GM18508 (cell line): ENCODE data around the gene TAL2.
"Not testable (repeated sequence)": the region's sequence is repeated elsewhere in the genome, so short reads cannot be mapped to it uniquely, and the experiment has no call there.

Experiments
- ATAC-seq: cut with Tn5 transposase; IDR thresholded peaks from one replicate; pipeline ENCODE4 v1.9.1; 2021; ENCODE audit warnings: moderate number of reproducible peaks; ENCODE audit not compliant: insufficient read depth, unreplicated experiment

The TAL2 gene

GRCh38 chr9:105703638-105704037, 41.4 kb downstream of the TAL2 start:
- not testable (repeated sequence) for ATAC-seq

DNA sequence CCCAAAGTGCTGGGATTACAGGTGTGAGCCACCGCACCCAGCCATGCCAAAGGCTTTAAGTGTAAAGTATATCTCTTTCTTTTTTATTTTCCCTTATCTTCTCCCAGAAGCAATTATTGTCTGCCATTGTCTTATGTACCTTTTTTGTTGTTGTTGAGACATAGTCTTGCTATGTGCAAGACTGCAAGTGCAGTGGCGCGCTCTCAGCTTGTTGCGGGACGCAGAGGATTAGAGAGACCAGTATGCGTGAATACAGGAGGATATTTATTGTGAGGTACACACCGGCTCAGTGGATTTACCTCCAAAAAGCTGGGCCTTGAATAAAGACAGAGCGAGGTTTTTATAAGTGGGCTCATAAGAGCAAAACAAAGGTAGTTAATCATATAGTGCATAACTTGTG, 43.9 kb downstream of the TAL2 start:
- no peak for ATAC-seq

- ATAC-seq = no peak
Measured at GRCh38 chr9:105708405-105708804, 46.1 kb downstream of the TAL2 start.

GRCh38 chr9:105710638-105711037, 48.4 kb downstream of the TAL2 start:
- no peak for ATAC-seq

- ATAC-seq = no peak
Measured at GRCh38 chr9:105711867-105712266, 49.6 kb downstream of the TAL2 start.

DNA sequence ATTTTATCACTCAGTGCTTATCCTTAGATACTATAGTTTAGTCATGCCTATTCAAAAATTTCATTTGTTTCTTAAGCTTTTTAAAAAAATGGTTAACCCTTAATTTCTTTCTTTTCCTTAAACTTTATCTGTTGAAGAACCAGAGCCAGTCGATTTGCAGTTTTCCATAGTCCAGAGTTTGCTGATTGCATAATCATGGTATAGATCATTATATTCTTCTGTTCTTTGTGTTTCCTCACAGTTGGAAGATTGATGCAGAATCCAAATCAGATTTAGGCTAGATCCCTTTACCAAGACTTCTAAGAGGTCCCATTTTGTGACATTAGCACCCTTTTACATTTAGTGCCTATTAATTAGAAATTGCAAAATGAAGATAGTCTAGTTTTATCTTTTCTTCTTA, 50.0 kb downstream of the TAL2 start:
- no peak for ATAC-seq
